Endodermal cell (in vitro differentiated cells): ENCODE data around the gene DHX32. TPM values are rescaled to one million over a fixed set of nuclear protein-coding genes. Genes with fewer than 3 reads are reported as not detected.

ENCODE experiments used
- DNase-seq: peaks from one replicate; pipeline ENCODE4 v3.0.0-alpha.2; 2017
- H3K27ac ChIP-seq: 2 replicates; pipeline ENCODE4 v1.5.1; 2013; ENCODE audit warnings: mild to moderate bottlenecking, low read depth, low read length, moderate library complexity
- H3K27me3 ChIP-seq: 2 replicates; pipeline ENCODE4 v1.6.1; 2013; ENCODE audit warnings: mild to moderate bottlenecking, low read length, moderate library complexity; ENCODE audit not compliant: insufficient read depth, control insufficient read depth, poor library complexity, severe bottlenecking
- H3K36me3 ChIP-seq: 2 replicates; pipeline ENCODE4 v1.7.0; 2013; ENCODE audit warnings: mild to moderate bottlenecking, low read length, moderate library complexity; ENCODE audit not compliant: control insufficient read depth, insufficient read depth
- H3K4me1 ChIP-seq: one replicate; pipeline ENCODE4 v1.7.0; 2013; ENCODE audit warnings: low read length; ENCODE audit not compliant: control insufficient read depth, insufficient read depth
- H3K4me3 ChIP-seq: 2 replicates; pipeline ENCODE4 v1.5.1; 2013; ENCODE audit warnings: mild to moderate bottlenecking, low read length, moderate library complexity
- H3K9ac ChIP-seq: 2 replicates; pipeline ENCODE4 v1.6.1; 2013; ENCODE audit warnings: mild to moderate bottlenecking, low read length, moderate library complexity; ENCODE audit not compliant: poor library complexity, severe bottlenecking; ENCODE audit errors: extremely low read depth
- H3K9me3 ChIP-seq: 2 replicates; pipeline ENCODE4 v1.6.1; 2013; ENCODE audit warnings: mild to moderate bottlenecking, low read length, moderate library complexity; ENCODE audit not compliant: control insufficient read depth
- H3K27ac Mint-ChIP-seq: 2 replicates; pipeline ENCODE4 v1.8.0; 2020; ENCODE audit warnings: mixed read lengths
- H3K27me3 Mint-ChIP-seq: 2 replicates; pipeline ENCODE4 v1.8.0; 2021; ENCODE audit warnings: mild to moderate bottlenecking, mixed read lengths; ENCODE audit not compliant: insufficient read depth
- H3K36me3 Mint-ChIP-seq: 2 replicates; pipeline ENCODE4 v1.8.0; 2020; ENCODE audit warnings: low read depth, mixed read lengths
- H3K4me1 Mint-ChIP-seq: 2 replicates; pipeline ENCODE4 v1.8.0; 2020; ENCODE audit warnings: mixed read lengths
- H3K4me3 Mint-ChIP-seq: 2 replicates; pipeline ENCODE4 v1.8.0; 2020; ENCODE audit warnings: mild to moderate bottlenecking, moderate library complexity, mixed read lengths
- H3K9me3 Mint-ChIP-seq: 2 replicates; pipeline ENCODE4 v1.8.0; 2020; ENCODE audit warnings: mild to moderate bottlenecking, mixed read lengths
- WGBS, 2 experiments: methylation state at CpG; one replicate each; pipeline versions ENCODE4 v1.1.5 to v1.1.7; 2013; ENCODE audit warnings: missing lambda C conversion rate in 2 of 2, mixed read lengths in 1 of 2; ENCODE audit not compliant: insufficient coverage in 1 of 2, insufficient read length in 1 of 2; 5-methylcytosine and 5-hydroxymethylcytosine counted together
- total RNA-seq, 2 donors: library from RNA; stranded (reverse); fragmentation: NEBNext Ultra II Directional in 1 of 2; extraction: Animal tissue kit (Norgen Biotek cat#: 25700) in 1 of 2; gene quantifications; 2 replicates in 1 of 2; 3 replicates in 1 of 2; pipeline ENCODE4 v1.2.1, GENCODE V29; 2021
- TF ChIP-seq, protein P1 (sequence below): fragments of 200-600 bp; sonication (generic); conservative IDR thresholded peaks from 2 replicates; pipeline ENCODE4 v1.5.0; 2021; ENCODE audit warnings: antibody characterized with exemption, mild to moderate bottlenecking

The DHX32 gene
- total RNA-seq, 2 donors from 2014 or later, result 25.4 to 38.1 TPM

- H3K4me1 Mint-ChIP-seq, result peaks cover 37% of the 10 kb centered on the region
- no peaks in the 10 kb centered on the region for H3K9me3 ChIP-seq
- H3K36me3 Mint-ChIP-seq, result peaks cover 21% of the 10 kb centered on the region
- WGBS, 2 experiments, result 0% methylated on average over 13 to 20 of the region's 20 CpGs
- H3K4me3 Mint-ChIP-seq, result no peak overlapping the region
- H3K4me3 ChIP-seq, result peak overlapping the region; percentile 97
- peak overlapping the region; percentile 79 for H3K9ac ChIP-seq
- H3K27me3 Mint-ChIP-seq, result no peaks in the 10 kb centered on the region
- H3K27me3 ChIP-seq, result no peaks in the 10 kb centered on the region
- no peak for DNase-seq
- H3K27ac ChIP-seq, result peak overlapping the region; percentile 95
- H3K4me1 ChIP-seq, result no peaks in the 10 kb centered on the region
- peaks cover 33% of the 10 kb centered on the region for H3K36me3 ChIP-seq
- TF ChIP-seq, protein P1, sequence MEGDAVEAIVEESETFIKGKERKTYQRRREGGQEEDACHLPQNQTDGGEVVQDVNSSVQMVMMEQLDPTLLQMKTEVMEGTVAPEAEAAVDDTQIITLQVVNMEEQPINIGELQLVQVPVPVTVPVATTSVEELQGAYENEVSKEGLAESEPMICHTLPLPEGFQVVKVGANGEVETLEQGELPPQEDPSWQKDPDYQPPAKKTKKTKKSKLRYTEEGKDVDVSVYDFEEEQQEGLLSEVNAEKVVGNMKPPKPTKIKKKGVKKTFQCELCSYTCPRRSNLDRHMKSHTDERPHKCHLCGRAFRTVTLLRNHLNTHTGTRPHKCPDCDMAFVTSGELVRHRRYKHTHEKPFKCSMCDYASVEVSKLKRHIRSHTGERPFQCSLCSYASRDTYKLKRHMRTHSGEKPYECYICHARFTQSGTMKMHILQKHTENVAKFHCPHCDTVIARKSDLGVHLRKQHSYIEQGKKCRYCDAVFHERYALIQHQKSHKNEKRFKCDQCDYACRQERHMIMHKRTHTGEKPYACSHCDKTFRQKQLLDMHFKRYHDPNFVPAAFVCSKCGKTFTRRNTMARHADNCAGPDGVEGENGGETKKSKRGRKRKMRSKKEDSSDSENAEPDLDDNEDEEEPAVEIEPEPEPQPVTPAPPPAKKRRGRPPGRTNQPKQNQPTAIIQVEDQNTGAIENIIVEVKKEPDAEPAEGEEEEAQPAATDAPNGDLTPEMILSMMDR, result no peak
- H3K9me3 Mint-ChIP-seq, result no peaks in the 10 kb centered on the region
- no peak overlapping the region for H3K27ac Mint-ChIP-seq
Observed at GRCh38 chr10:125823663-125824251, 57.3 kb downstream of the DHX32 start.

- H3K4me3 ChIP-seq, result peak within 1 kb of the TSS; percentile 97
- H3K9me3 ChIP-seq, result no peaks in the 10 kb centered on the region
- Mint-ChIP-seq H3K36me3 (peaks cover 14% of the 10 kb centered on the region), H3K4me3 (no peak within 1 kb of the TSS), H3K27me3 (no peaks in the 10 kb centered on the region), H3K9me3 (no peaks in the 10 kb centered on the region), H3K27ac (no peak within 1 kb of the TSS), H3K4me1 (peaks cover 34% of the 10 kb centered on the region)
- peak within 1 kb of the TSS; percentile 79 for H3K9ac ChIP-seq
- WGBS, 2 experiments, result 0% methylated on average over 43 to 74 of the region's 74 CpGs
- H3K36me3 ChIP-seq, result peaks cover 26% of the 10 kb centered on the region
- TF ChIP-seq, protein P1, result no peak
- H3K4me1 ChIP-seq, result no peaks in the 10 kb centered on the region
- DNase-seq, result peak; percentile 93
- no peaks in the 10 kb centered on the region for H3K27me3 ChIP-seq
- H3K27ac ChIP-seq, result peak within 1 kb of the TSS; percentile 95
Observed at GRCh38 chr10:125822878-125823662, 58.0 kb downstream of the DHX32 start, which contains the start of the genes BCCIP and UROS. TSS of gene BCCIP (plus strand) at chr10:125823546. CDS start at chr10:125823558, 12 bp downstream. TSS of gene UROS (minus strand) at chr10:125823258. CDS start at chr10:125816499, 6,759 bp downstream.

DNA sequence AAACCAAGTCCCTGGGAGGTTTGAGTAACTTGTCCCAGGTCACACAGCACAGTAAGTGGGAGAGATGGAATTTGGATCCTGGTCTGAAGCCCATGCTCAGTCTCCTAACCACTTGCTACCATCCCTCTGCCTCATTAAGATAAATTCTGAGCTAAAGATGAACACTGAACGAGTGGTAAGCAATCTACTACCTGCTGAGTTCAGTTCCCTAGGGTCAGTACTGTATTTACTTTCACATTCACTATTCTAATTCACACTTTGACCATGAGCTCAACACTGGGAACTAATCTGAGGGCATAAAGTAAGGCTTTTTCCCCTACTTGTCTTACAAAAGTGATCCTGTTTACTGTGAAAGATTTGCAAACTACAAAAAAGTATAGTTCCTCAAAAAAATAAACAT lies 60.4 kb downstream of the DHX32 start:
- H3K4me1 ChIP-seq, result no peaks in the 10 kb centered on the region
- no peaks in the 10 kb centered on the region for H3K27me3 ChIP-seq
- Mint-ChIP-seq H3K36me3 (peaks cover 2% of the 10 kb centered on the region), H3K4me3 (no peak overlapping the region), H3K27me3 (no peaks in the 10 kb centered on the region), H3K9me3 (no peaks in the 10 kb centered on the region), H3K4me1 (peaks cover 21% of the 10 kb centered on the region), H3K27ac (no peak overlapping the region)
- TF ChIP-seq, protein P1, result no peak
- peak overlapping the region; percentile 19 for H3K4me3 ChIP-seq
- DNase-seq, result peak; percentile 32
- peaks cover 12% of the 10 kb centered on the region for H3K36me3 ChIP-seq
- H3K9ac ChIP-seq, result no peak overlapping the region
- no peak overlapping the region for H3K27ac ChIP-seq
- 67 to 75% methylated on average over 1 of the region's 1 CpG for WGBS, 2 experiments
- H3K9me3 ChIP-seq, result no peaks in the 10 kb centered on the region
